Esophagus squamous epithelium (tissue), 5 donors: Measurements from ENCODE around the gene PRKG1. TPM values are rescaled to one million over a fixed set of nuclear protein-coding genes. Genes with fewer than 3 reads are reported as not detected.

Source experiments
- DNase-seq: peaks from one replicate; lab custom pipeline; 2025; lab: John Stamatoyannopoulos, UW
- H3K27ac ChIP-seq, 4 donors: fragments of 200-600 bp; sonication (generic); one replicate each; pipeline ENCODE4 v1.5.1; 2016 to 2019; ENCODE audit warnings: mild to moderate bottlenecking in 1 of 4
- H3K27me3 ChIP-seq, 4 donors: fragments of 200-600 bp; sonication (generic); 1 replicate in 3 of 4; 2 replicates in 1 of 4; pipeline versions ENCODE4 v1.5.1 to v1.6.0; 2017 to 2021; ENCODE audit warnings: antibody characterized with exemption in 1 of 4
- H3K36me3 ChIP-seq, 3 donors: fragments of 200-600 bp; sonication (generic); one replicate each; pipeline ENCODE4 v1.5.1; 2016 to 2019
- H3K4me1 ChIP-seq, 3 donors: fragments of 200-600 bp; sonication (generic); one replicate each; pipeline ENCODE4 v1.5.1; 2017 to 2019
- H3K4me3 ChIP-seq, 4 donors: fragments of 200-600 bp; sonication (generic); 1 replicate in 3 of 4; 2 replicates in 1 of 4; pipeline ENCODE4 v1.5.1; 2016 to 2019; ENCODE audit warnings: mild to moderate bottlenecking in 2 of 4, moderate library complexity in 1 of 4
- H3K9me3 ChIP-seq, 3 donors: fragments of 200-600 bp; sonication (generic); one replicate each; pipeline ENCODE4 v1.5.1; 2016 to 2019
- POLR2A ChIP-seq, 4 donors: fragments of 450-650 bp; IDR thresholded peaks; one replicate each; pipeline ENCODE4 v1.6.1; 2017; ENCODE audit warnings: antibody characterized with exemption in 4 of 4, mild to moderate bottlenecking in 4 of 4, moderate library complexity in 3 of 4
- WGBS, 2 donors: methylation state at CpG; one replicate each; pipeline ENCODE4 v1.1.5; 2018; 5-methylcytosine and 5-hydroxymethylcytosine counted together
- intact Hi-C: fragments of 100-400 bp; cut with DNase I; formaldehyde crosslinking; loops from one replicate; pipeline ENCODE4 v1.15.0; 2022
- total RNA-seq, 4 donors: library from RNA; depleted of rRNA; stranded (reverse); fragments of >200 nt; gene quantifications; one replicate each; pipeline ENCODE4 v1.1.0, GENCODE V29; 2016
- TF ChIP-seq, protein P1 (sequence below), 6 experiments: fragments of 450-650 bp in 4 of 6; fragments of 200-600 bp in 2 of 6; sonication (generic) in 2 of 6; IDR thresholded peaks; one replicate each; pipeline ENCODE4 v1.5.1; 2016 to 2019; ENCODE audit warnings: antibody characterized with exemption in 6 of 6, mild to moderate bottlenecking in 4 of 6, moderate library complexity in 4 of 6
- donor health status: DM: yes; HTN: yes; CAD: no.

Gene PRKG1
- total RNA-seq, 4 donors from 2014 or later: 2.0 to 10.9 (median 3.8) TPM

DNA sequence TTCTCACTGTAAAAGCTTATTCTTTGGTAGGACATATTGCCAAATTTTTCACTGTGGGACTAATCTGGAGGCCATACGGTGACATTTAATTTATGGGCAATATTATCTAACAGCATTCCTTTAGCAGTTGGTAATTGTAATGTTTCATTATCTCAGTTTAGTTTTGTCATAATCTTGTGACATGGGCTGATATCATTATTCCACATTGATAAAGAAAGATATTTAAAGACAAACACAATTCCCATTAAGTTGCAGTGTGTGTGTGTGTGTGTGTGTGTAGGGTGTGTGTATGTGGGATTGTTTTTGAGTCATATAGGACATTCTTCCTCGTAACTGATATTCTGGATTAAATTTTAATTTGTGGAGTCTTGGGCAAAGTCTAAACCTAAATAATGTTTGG is 238.5 kb downstream of the PRKG1 start:
- no peaks in the 10 kb centered on the region for H3K9me3 ChIP-seq
- TF ChIP-seq, protein P1, sequence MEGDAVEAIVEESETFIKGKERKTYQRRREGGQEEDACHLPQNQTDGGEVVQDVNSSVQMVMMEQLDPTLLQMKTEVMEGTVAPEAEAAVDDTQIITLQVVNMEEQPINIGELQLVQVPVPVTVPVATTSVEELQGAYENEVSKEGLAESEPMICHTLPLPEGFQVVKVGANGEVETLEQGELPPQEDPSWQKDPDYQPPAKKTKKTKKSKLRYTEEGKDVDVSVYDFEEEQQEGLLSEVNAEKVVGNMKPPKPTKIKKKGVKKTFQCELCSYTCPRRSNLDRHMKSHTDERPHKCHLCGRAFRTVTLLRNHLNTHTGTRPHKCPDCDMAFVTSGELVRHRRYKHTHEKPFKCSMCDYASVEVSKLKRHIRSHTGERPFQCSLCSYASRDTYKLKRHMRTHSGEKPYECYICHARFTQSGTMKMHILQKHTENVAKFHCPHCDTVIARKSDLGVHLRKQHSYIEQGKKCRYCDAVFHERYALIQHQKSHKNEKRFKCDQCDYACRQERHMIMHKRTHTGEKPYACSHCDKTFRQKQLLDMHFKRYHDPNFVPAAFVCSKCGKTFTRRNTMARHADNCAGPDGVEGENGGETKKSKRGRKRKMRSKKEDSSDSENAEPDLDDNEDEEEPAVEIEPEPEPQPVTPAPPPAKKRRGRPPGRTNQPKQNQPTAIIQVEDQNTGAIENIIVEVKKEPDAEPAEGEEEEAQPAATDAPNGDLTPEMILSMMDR (IDR thresholded peaks at IDR 0.05): no peak
- no peak for TF ChIP-seq POLR2A (IDR thresholded peaks at IDR 0.05)
- no peak for DNase-seq
- no peak overlapping the region for H3K27ac ChIP-seq
- H3K27me3 ChIP-seq: no peaks in the 10 kb centered on the region
- no peaks in the 10 kb centered on the region for H3K36me3 ChIP-seq
- peaks cover 0 to 12% (median 9%) of the 10 kb centered on the region in 3 donors for H3K4me1 ChIP-seq
- H3K4me3 ChIP-seq: no peak overlapping the region
- WGBS, 2 donors: 78 to 83% methylated on average over 2 of the region's 2 CpGs
- intact Hi-C loops: no loop called here

DNA sequence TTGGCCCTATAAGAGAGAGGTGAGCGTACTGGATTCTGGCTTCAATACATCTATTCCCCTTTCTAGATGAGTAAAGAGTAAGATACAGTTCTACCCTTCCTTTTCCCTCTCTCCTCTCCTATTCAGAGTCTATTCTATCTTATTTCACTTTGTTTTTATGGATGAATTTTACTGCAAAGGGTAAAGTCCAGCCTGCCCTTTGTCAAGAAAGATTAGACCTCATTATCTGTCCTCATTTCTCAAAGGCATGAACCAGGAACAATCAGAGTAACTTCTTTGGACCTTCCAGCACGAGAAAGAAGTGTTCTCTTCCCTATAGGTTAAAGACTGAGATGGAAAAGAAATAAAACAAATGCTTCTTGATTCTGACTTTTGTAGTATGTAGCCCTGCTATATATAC is 239.0 kb downstream of the PRKG1 start:
- WGBS, 2 donors: 67 to 85% methylated on average over 2 of the region's 2 CpGs

DNA sequence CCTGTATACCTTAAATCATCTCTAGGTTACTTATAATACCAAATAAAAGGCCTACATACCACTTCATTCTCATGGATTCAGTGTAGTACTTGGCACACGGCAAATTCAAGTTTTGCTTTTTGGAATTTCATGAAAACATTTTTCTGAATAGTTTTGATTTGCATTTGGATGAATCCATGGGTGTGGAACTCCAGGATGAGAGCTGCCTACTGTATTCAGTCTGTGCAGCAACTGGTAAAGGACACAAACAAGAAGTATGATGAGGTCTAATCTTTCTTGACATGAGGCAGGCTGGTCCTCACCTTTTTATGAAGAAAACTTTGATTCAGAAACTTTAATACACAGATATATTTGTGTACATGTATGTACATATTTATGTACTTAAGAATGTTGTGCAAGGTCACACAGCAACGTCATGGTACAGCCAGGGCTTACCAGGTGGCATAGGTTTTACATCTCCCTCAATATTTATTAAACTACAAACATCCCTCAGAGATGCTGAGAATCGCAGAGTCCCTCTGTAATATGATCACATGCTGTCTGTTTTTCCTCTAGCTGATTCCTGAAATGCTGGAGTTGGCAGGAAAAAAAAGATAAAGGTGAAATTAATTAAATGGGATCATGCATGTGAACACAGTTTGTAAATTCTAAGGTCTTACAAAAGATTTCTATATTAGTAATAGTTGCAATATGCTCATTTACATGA is 239.6 kb downstream of the PRKG1 start:
- H3K4me3 ChIP-seq: no peak overlapping the region
- H3K9me3 ChIP-seq: no peaks in the 10 kb centered on the region
- intact Hi-C loops: no loop called here
- DNase-seq: no peak
- 63% methylated on average over 3 of the region's 3 CpGs for WGBS, 2 donors
- TF ChIP-seq, protein P1 (IDR thresholded peaks at IDR 0.05): no peak
- no peak for TF ChIP-seq POLR2A (IDR thresholded peaks at IDR 0.05)
- no peaks in the 10 kb centered on the region for H3K27me3 ChIP-seq
- no peaks in the 10 kb centered on the region for H3K36me3 ChIP-seq
- H3K4me1 ChIP-seq: peaks cover 0 to 4% (median under 1%) of the 10 kb centered on the region in 3 donors
- H3K27ac ChIP-seq: no peak overlapping the region

More for the DNA sequence above, 239.0 kb downstream of the PRKG1 start:
- Histone ChIP-seq H3K27me3 (no peaks in the 10 kb centered on the region), H3K27ac (no peak overlapping the region), H3K4me1 (peaks cover 0 to 8% (median 7%) of the 10 kb centered on the region in 3 donors), H3K36me3 (no peaks in the 10 kb centered on the region), H3K9me3 (no peaks in the 10 kb centered on the region), H3K4me3 (no peak overlapping the region)
- TF ChIP-seq, protein P1 (IDR thresholded peaks at IDR 0.05): no peak
- no peak for TF ChIP-seq POLR2A (IDR thresholded peaks at IDR 0.05)
- DNase-seq: no peak
- intact Hi-C loops: no loop called here

DNA sequence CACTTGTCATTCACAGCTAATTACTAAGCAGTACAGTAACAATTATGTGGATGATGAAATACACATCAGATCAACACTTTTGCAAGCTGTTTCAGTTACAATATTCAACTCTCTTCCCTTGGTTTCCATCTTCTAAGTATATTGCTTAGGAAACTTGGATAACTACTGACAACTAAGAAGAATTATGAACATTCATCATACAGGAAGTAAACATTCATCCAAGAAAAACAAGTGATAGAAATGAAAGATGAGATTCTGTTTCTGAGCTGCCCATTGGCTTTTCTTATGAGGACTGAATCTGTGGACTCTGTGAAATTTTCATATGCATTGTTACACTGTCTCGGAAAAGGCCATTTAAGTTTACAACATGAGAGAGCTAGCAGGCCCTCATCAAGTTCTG is 240.2 kb downstream of the PRKG1 start:
- Histone ChIP-seq H3K4me3 (no peak overlapping the region), H3K9me3 (no peaks in the 10 kb centered on the region), H3K27me3 (no peaks in the 10 kb centered on the region), H3K27ac (no peak overlapping the region), H3K36me3 (no peaks in the 10 kb centered on the region), H3K4me1 (peaks cover 0 to 4% (median 0%) of the 10 kb centered on the region in 3 donors)
- TF ChIP-seq POLR2A (IDR thresholded peaks at IDR 0.05): no peak
- TF ChIP-seq, protein P1 (IDR thresholded peaks at IDR 0.05): no peak
- 73 to 76% methylated on average over 1 of the region's 1 CpG for WGBS, 2 donors
- no peak for DNase-seq
- intact Hi-C loops: no loop called here

DNA sequence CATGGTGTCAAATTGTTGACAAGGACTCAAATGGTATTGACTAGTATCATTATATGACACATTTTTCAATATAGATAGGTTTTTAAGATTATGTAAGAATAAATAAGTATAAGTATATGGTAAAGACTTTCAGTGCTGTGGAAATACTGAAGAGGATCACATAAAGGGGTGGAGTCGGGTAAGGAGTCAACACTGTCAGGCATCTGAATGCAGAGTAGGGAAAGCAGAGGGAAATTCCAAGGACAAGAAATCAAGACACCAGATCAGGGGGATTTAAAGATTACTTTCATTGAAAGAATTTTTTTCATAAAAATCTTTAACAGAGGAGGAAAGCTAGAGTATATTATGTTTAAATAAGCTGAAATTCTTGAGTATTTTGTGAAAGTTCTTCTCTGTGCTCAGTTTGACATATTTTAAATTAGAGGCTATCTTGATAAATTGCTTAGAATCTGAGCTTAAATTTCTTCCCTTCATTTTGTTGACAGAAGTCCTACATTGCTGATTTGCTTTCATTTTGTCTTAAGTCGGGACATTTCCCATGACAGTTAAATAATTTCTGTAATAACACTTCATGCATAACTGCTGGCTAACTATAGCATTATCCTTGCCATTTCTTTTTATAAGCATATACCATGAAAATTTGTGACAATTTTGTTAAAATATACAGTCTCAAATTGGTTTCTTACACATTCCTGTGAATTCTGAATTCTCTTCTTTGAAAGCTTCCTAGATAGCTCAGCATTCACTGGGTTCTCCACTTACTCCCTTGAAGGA is 244.3 kb downstream of the PRKG1 start:
- WGBS, 2 donors: 54 to 70% methylated on average over 2 of the region's 2 CpGs
- Histone ChIP-seq H3K36me3 (no peaks in the 10 kb centered on the region), H3K9me3 (no peaks in the 10 kb centered on the region), H3K4me3 (no peak overlapping the region), H3K27me3 (no peaks in the 10 kb centered on the region), H3K27ac (no peak overlapping the region), H3K4me1 (peaks cover 0 to 2% (median 0%) of the 10 kb centered on the region in 3 donors)
- TF ChIP-seq, protein P1 (IDR thresholded peaks at IDR 0.05): no peak
- TF ChIP-seq POLR2A (IDR thresholded peaks at IDR 0.05): no peak
- intact Hi-C loops: no loop called here
- DNase-seq: no peak
